ENCODE data around the gene IMP3. TPM values are rescaled to one million over a fixed set of nuclear protein-coding genes. Genes with fewer than 3 reads are reported as not detected.

IMP3 gene
- total and polyA plus RNA-seq, 7 donors = 41.6 to 95.9 (median 45.0) TPM

- ATAC-seq = no peak
- H3K4me3 ChIP-seq = peak overlapping the region; percentile 93
- WGBS, 3 donors = 68 to 77% (median 69%) methylated on average over 19 of the region's 19 CpGs
- no peaks in the 10 kb centered on the region for H3K36me3 ChIP-seq (ENCODE audit: insufficient read depth in 1 of 2, low read depth in 1 of 2)
- no peak for TF ChIP-seq CTCF (IDR thresholded peaks at IDR 0.05)
- H3K4me1 ChIP-seq = peaks cover 15% of the 10 kb centered on the region
- no peaks in the 10 kb centered on the region for H3K27me3 ChIP-seq (ENCODE audit: insufficient read depth in 3 of 3, low read length in 2 of 3)
- H3K9me3 ChIP-seq = no peaks in the 10 kb centered on the region
- H3K27ac ChIP-seq = peak overlapping the region; percentile 87
- no peak for DNase-seq
- intact Hi-C loops (cut with DNase I) = no loop called here
These were observed 9.2 kb upstream of the IMP3 start for GRCh38 chr15:75649045-75649761.

GRCh38 chr15:75648156-75649000, 8.4 kb upstream of the IMP3 start:
- intact Hi-C loops (cut with DNase I) = no loop called here
- DNase-seq (peak; percentile 57 to 78), ATAC-seq (peak; percentile 12 to 45 (median 18))
- whole genome bisulfite sequencing, 3 donors = 7 to 13% (median 10%) methylated on average over 30 to 34 of the region's 34 CpGs
- peak overlapping the region; percentile 87 for H3K27ac ChIP-seq
- peaks cover 15% of the 10 kb centered on the region for H3K4me1 ChIP-seq
- no peaks in the 10 kb centered on the region for H3K9me3 ChIP-seq
- H3K27me3 ChIP-seq (ENCODE audit: insufficient read depth in 3 of 3, low read length in 2 of 3) = no peaks in the 10 kb centered on the region
- no peak for TF ChIP-seq CTCF (IDR thresholded peaks at IDR 0.05)
- H3K36me3 ChIP-seq (ENCODE audit: insufficient read depth in 1 of 2, low read depth in 1 of 2) = no peaks in the 10 kb centered on the region
- H3K4me3 ChIP-seq = peak overlapping the region; percentile 93

- Histone ChIP-seq H3K27me3 (ENCODE audit: insufficient read depth in 3 of 3, low read length in 2 of 3) (no peaks in the 10 kb centered on the region), H3K9me3 (no peaks in the 10 kb centered on the region), H3K4me1 (peaks cover 11% of the 10 kb centered on the region), H3K4me3 (peak within 1 kb of the TSS; percentile 93), H3K27ac (peak within 1 kb of the TSS; percentile 87), H3K36me3 (ENCODE audit: insufficient read depth in 1 of 2, low read depth in 1 of 2) (no peaks in the 10 kb centered on the region)
- ATAC-seq = peak; percentile 74 to 84 (median 76)
- intact Hi-C loops (cut with DNase I) = no loop called here
- peak; percentile 84 to 87 for DNase-seq
- 0 to 1% (median 0%) methylated on average over 58 to 76 of the region's 76 CpGs for WGBS, 3 donors
- peak; percentile 41 for TF ChIP-seq CTCF (IDR thresholded peaks at IDR 0.05)
These were observed 7.5 kb upstream of the IMP3 start, which contains the start of gene SNX33 for GRCh38 chr15:75647370-75648155. Gene SNX33 (plus strand): TSS chr15:75647912. CDS start chr15:75649103, 1,191 bp downstream.

- TF ChIP-seq CTCF (IDR thresholded peaks at IDR 0.05) = no peak
- intact Hi-C loops (cut with DNase I) = no loop called here
- H3K9me3 ChIP-seq = no peaks in the 10 kb centered on the region
- H3K27ac ChIP-seq = peak overlapping the region; percentile 87
- H3K36me3 ChIP-seq (ENCODE audit: insufficient read depth in 1 of 2, low read depth in 1 of 2) = no peaks in the 10 kb centered on the region
- peak; percentile 17 to 41 (median 28) for ATAC-seq
- no peak for DNase-seq
- no peaks in the 10 kb centered on the region for H3K27me3 ChIP-seq (ENCODE audit: insufficient read depth in 3 of 3, low read length in 2 of 3)
- peak overlapping the region; percentile 93 for H3K4me3 ChIP-seq
- peaks cover 11% of the 10 kb centered on the region for H3K4me1 ChIP-seq
- 0 to 3% (median 3%) methylated on average over 24 to 26 of the region's 26 CpGs for WGBS, 3 donors
These were observed 6.9 kb upstream of the IMP3 start for GRCh38 chr15:75646944-75647364.
